Aortic smooth muscle cell (primary cell): ENCODE results near the gene CHAC1. TPM values are rescaled to one million over a fixed set of nuclear protein-coding genes. Genes with fewer than 3 reads are reported as not detected.

Source experiments
- total RNA-seq: library from RNA; depleted of rRNA; stranded (reverse); fragments of >200 nt; gene quantifications from 2 replicates; pipeline ENCODE4 v1.2.3, GENCODE V29; 2014

Gene CHAC1
- total RNA-seq, result 2.8 and 5.3 TPM in 2 replicates

GRCh38 chr15:40952901-40953712, at the start of gene CHAC1:
CHAC1 (plus strand) TSS chr15:40953471; CDS start chr15:40953584, 113 bp downstream.

GRCh38 chr15:40928821-40929659, 24.2 kb upstream of the CHAC1 start, which contains the start of gene DLL4:
DLL4 (plus strand) TSS chr15:40929340; CDS start chr15:40929669, 329 bp downstream.

Other genes with a start within 250 kb of the CHAC1 start
- gene RMDN3, start 198.2 kb upstream of the CHAC1 start, total RNA-seq, result 16.0 and 24.0 TPM in 2 replicates
- 2.4 and 3.2 TPM in 2 replicates for gene GCHFR, start 189.4 kb upstream of the CHAC1 start, total RNA-seq
- under 0.01 and 0.06 TPM in 2 replicates for gene C15orf62, start 183.5 kb upstream of the CHAC1 start, total RNA-seq
- 13.7 and 14.0 TPM in 2 replicates for gene ZFYVE19, start 146.4 kb upstream of the CHAC1 start, total RNA-seq
- gene DNAJC17, start 146.0 kb upstream of the CHAC1 start, total RNA-seq, result 19.3 and 35.3 TPM in 2 replicates
- gene PPP1R14D, start 124.8 kb upstream of the CHAC1 start, total RNA-seq, result not detected in 2 replicates
- 0.06 and 0.26 TPM in 2 replicates for gene SPINT1, start 109.4 kb upstream of the CHAC1 start, total RNA-seq
- 0.06 TPM in 1 of 2 replicates, not detected in the other for gene RHOV, start 79.2 kb upstream of the CHAC1 start, total RNA-seq
- gene VPS18, start 59.0 kb upstream of the CHAC1 start, total RNA-seq, result 41.8 and 51.5 TPM in 2 replicates
- 0.56 and 1.5 TPM in 2 replicates for gene DLL4, start 24.1 kb upstream of the CHAC1 start, total RNA-seq
- gene INO80, start 162.8 kb downstream of the CHAC1 start, total RNA-seq, result 22.4 and 23.1 TPM in 2 replicates